ENCODE results near the gene DHCR24.

DNA sequence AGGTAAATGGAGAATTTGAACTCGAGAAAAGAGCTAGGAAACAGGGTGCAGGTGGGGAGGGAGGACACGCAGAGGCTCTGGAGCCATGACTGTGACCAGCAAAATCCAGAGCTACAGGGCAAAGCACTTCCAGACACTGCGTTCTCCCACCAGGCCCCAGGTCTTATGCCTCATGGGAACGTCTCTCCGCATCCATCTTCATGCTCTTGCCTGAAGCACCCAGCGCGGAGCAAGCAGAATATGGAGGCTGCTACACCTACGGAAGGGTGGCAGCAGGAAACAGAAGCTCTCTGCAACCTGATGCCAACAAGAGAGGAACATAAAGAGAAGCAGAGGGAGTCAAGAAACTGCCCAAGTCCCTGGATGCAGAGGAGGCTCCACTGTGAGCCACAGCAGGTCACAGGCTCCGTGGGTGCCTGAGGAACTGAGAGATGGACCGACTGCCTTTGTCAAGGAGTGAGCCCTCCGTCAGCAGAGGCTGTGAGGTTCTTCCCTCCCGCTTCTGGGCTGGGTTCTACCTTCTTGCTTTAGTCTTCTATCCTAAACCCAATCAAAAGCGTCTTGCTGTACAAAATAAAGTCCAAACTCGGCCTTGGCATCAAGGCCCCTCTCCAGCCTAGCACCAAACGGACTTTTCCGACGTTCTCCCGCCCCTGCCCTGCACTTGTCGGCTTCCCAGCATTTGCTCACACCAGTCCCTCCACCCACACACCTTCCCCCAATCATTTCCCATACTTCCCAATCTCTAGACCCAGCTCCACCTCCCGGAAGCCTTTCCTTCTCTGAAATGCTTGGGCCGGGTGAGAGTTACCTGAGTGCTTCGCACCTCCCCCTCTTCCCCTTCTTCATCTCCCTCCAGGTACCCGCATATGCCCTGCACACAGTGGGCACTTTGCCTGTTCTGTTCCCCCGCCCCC, 930 bp downstream of the DHCR24 start:
- TF ChIP-seq HDGF (IDR thresholded peaks at IDR 0.05; ENCODE audit: borderline replicate concordance) (no peak), FOXM1 (IDR thresholded peaks at IDR 0.05; ENCODE audit: borderline replicate concordance) (no peak), ELF4 (IDR thresholded peaks at IDR 0.05) (no peak), FOXK2 (IDR thresholded peaks at IDR 0.05) (no peak), FOXA1 (IDR thresholded peaks at IDR 0.05) (no peak), SUZ12 (IDR thresholded peaks at IDR 0.05) (no peak), ZNF384 (IDR thresholded peaks at IDR 0.05) (no peak), PKNOX1 (IDR thresholded peaks at IDR 0.05) (no peak), SP1 (IDR thresholded peaks at IDR 0.05) (no peak), BHLHE40 (IDR thresholded peaks at IDR 0.05; ENCODE audit: borderline replicate concordance) (no peak)
